Trophoblast cell (in vitro differentiated cells and primary cell): ENCODE measurements around the gene DDX31.
"Not testable (repeated sequence)": the region's sequence is repeated elsewhere in the genome, so short reads cannot be mapped to it uniquely, and the experiment has no call there.

ENCODE experiments used
- DNase-seq, 2 donors: peaks; one replicate each; pipeline ENCODE4 v3.0.0-alpha.2; 2016
- H2AFZ ChIP-seq: 2 replicates; pipeline ENCODE4 v1.6.1; 2013; ENCODE audit warnings: low read length, moderate library complexity, mild to moderate bottlenecking; ENCODE audit not compliant: insufficient read depth, poor library complexity
- H2AK5ac ChIP-seq: 2 replicates; pipeline ENCODE4 v1.6.1; 2013; ENCODE audit warnings: mild to moderate bottlenecking, low read length
- H2BK120ac ChIP-seq: 2 replicates; pipeline ENCODE4 v1.6.1; 2013; ENCODE audit warnings: low read length, mild to moderate bottlenecking, moderate library complexity; ENCODE audit not compliant: insufficient read depth, poor library complexity
- H2BK12ac ChIP-seq: 2 replicates; pipeline ENCODE4 v1.6.1; 2013; ENCODE audit warnings: mild to moderate bottlenecking, low read length, moderate library complexity
- H2BK5ac ChIP-seq: 2 replicates; pipeline ENCODE4 v1.6.1; 2013; ENCODE audit warnings: low read length, low read depth, moderate library complexity, mild to moderate bottlenecking; ENCODE audit not compliant: poor library complexity
- H3K14ac ChIP-seq: 2 replicates; pipeline ENCODE4 v1.6.1; 2013; ENCODE audit warnings: mild to moderate bottlenecking, low read length
- H3K18ac ChIP-seq: 2 replicates; pipeline ENCODE4 v1.6.1; 2013; ENCODE audit warnings: mild to moderate bottlenecking, low read length
- H3K23ac ChIP-seq: 2 replicates; pipeline ENCODE4 v1.6.1; 2013; ENCODE audit warnings: low read length
- H3K27ac ChIP-seq: 2 replicates; pipeline ENCODE4 v1.5.1; 2013; ENCODE audit warnings: low read depth, mild to moderate bottlenecking, inconsistent platforms, low read length, moderate library complexity
- H3K27me3 ChIP-seq: 2 replicates; pipeline ENCODE4 v1.6.1; 2013; ENCODE audit warnings: inconsistent platforms, mild to moderate bottlenecking, low read length, moderate library complexity; ENCODE audit not compliant: insufficient read depth
- H3K36me3 ChIP-seq, 2 experiments: 1 replicate in 1 of 2; 2 replicates in 1 of 2; pipeline ENCODE4 v1.6.1; 2013; ENCODE audit warnings: low read length in 2 of 2, mild to moderate bottlenecking in 2 of 2, moderate library complexity in 1 of 2; ENCODE audit not compliant: insufficient read depth in 2 of 2, control insufficient read depth in 1 of 2
- H3K4ac ChIP-seq: 2 replicates; pipeline ENCODE4 v1.6.1; 2013; ENCODE audit warnings: low read depth, mild to moderate bottlenecking, low read length, moderate library complexity
- H3K4me1 ChIP-seq, 2 experiments: 1 replicate in 1 of 2; 2 replicates in 1 of 2; pipeline ENCODE4 v1.6.1; 2013; ENCODE audit warnings: low read length in 2 of 2, mild to moderate bottlenecking in 2 of 2, moderate library complexity in 1 of 2; ENCODE audit not compliant: insufficient read depth in 2 of 2, control insufficient read depth in 1 of 2
- H3K4me2 ChIP-seq: 2 replicates; pipeline ENCODE4 v1.6.1; 2013; ENCODE audit warnings: inconsistent platforms, mild to moderate bottlenecking, low read length, moderate library complexity
- H3K4me3 ChIP-seq: 2 replicates; pipeline ENCODE4 v1.5.1; 2013; ENCODE audit warnings: mild to moderate bottlenecking, low read depth, low read length, inconsistent platforms
- H3K79me1 ChIP-seq: one replicate; pipeline ENCODE4 v1.6.1; 2013; ENCODE audit warnings: low read length
- H3K79me2 ChIP-seq: 2 replicates; pipeline ENCODE4 v1.6.1; 2013; ENCODE audit warnings: low read length, mild to moderate bottlenecking; ENCODE audit not compliant: control insufficient read depth, insufficient read depth, poor library complexity
- H3K9ac ChIP-seq: 2 replicates; pipeline ENCODE4 v1.6.1; 2013; ENCODE audit warnings: mild to moderate bottlenecking, low read length
- H3K9me3 ChIP-seq: 2 replicates; pipeline ENCODE4 v1.6.1; 2013; ENCODE audit warnings: low read depth, mild to moderate bottlenecking, control low read depth, inconsistent platforms, low read length; ENCODE audit not compliant: insufficient read depth
- H4K12ac ChIP-seq: 2 replicates; pipeline ENCODE4 v1.6.1; 2013; ENCODE audit warnings: low read depth, mild to moderate bottlenecking, low read length, moderate library complexity
- H4K8ac ChIP-seq: 2 replicates; pipeline ENCODE4 v1.6.1; 2013; ENCODE audit warnings: low read depth, mild to moderate bottlenecking, low read length, moderate library complexity
- H4K91ac ChIP-seq: one replicate; pipeline ENCODE4 v1.6.1; 2013; ENCODE audit warnings: low read depth, mild to moderate bottlenecking, low read length, moderate library complexity
- WGBS: extraction: QIAGEN DNeasy Blood & Tissue Kit; methylation state at CpG from one replicate; pipeline ENCODE4 v1.1.7; 2013; ENCODE audit warnings: missing lambda C conversion rate; ENCODE audit not compliant: insufficient read length, insufficient coverage; ENCODE audit errors: extremely low coverage; 5-methylcytosine and 5-hydroxymethylcytosine counted together

The DDX31 gene

GRCh38 chr9:132712753-132713152 is 43.0 kb upstream of the DDX31 start:
- Histone ChIP-seq H3K18ac (no peak overlapping the region), H3K4me1 (no peaks in the 10 kb centered on the region), H3K79me1 (no peaks in the 10 kb centered on the region), H2BK12ac (no peak overlapping the region), H2AFZ (no peak overlapping the region), H3K4me2 (no peak overlapping the region), H4K12ac (no peak overlapping the region), H3K9ac (no peak overlapping the region), H3K14ac (no peak overlapping the region), H4K91ac (no peak overlapping the region), H2AK5ac (no peak overlapping the region), H3K27ac (no peak overlapping the region), H3K9me3 (no peaks in the 10 kb centered on the region), H3K79me2 (no peaks in the 10 kb centered on the region), H3K36me3 (no peaks in the 10 kb centered on the region), H3K4me3 (no peak overlapping the region), H3K23ac (no peak overlapping the region), H4K8ac (no peak overlapping the region), H3K4ac (no peak overlapping the region), H3K27me3 (no peaks in the 10 kb centered on the region), H2BK120ac (no peak overlapping the region), H2BK5ac (no peak overlapping the region)
- WGBS, result no CpG with 5 or more reads among the region's 5 CpGs
- no peak for DNase-seq

- no peak overlapping the region for H3K9ac ChIP-seq
- H3K27ac ChIP-seq, result no peak overlapping the region
- H3K4me3 ChIP-seq, result no peak overlapping the region
- peaks cover under 1% of the 10 kb centered on the region for H3K9me3 ChIP-seq
- no CpG with 5 or more reads among the region's 3 CpGs for WGBS
- no peak overlapping the region for H2BK120ac ChIP-seq
- H4K8ac ChIP-seq, result no peak overlapping the region
- DNase-seq, result peak; percentile 66 to 89
- H4K12ac ChIP-seq, result no peak overlapping the region
- H3K4me2 ChIP-seq, result no peak overlapping the region
- no peak overlapping the region for H3K4ac ChIP-seq
- H4K91ac ChIP-seq, result no peak overlapping the region
- no peaks in the 10 kb centered on the region for H3K79me2 ChIP-seq
- H3K4me1 ChIP-seq, result no peaks in the 10 kb centered on the region
- H2BK12ac ChIP-seq, result no peak overlapping the region
- H3K18ac ChIP-seq, result no peak overlapping the region
- H3K23ac ChIP-seq, result no peak overlapping the region
- H3K79me1 ChIP-seq, result no peaks in the 10 kb centered on the region
- no peak overlapping the region for H2BK5ac ChIP-seq
- H2AFZ ChIP-seq, result no peak overlapping the region
- H2AK5ac ChIP-seq, result no peak overlapping the region
- H3K36me3 ChIP-seq, result no peaks in the 10 kb centered on the region
- H3K27me3 ChIP-seq, result no peaks in the 10 kb centered on the region
- no peak overlapping the region for H3K14ac ChIP-seq
Measured at GRCh38 chr9:132711846-132712245, 42.1 kb upstream of the DDX31 start.

GRCh38 chr9:132711152-132711551 is 41.4 kb upstream of the DDX31 start:
- H3K9ac ChIP-seq, H3K79me1 ChIP-seq, H2BK5ac ChIP-seq, H2AFZ ChIP-seq, H3K23ac ChIP-seq, H3K36me3 ChIP-seq, H3K9me3 ChIP-seq, H3K4ac ChIP-seq, H2BK120ac ChIP-seq, H2BK12ac ChIP-seq, H2AK5ac ChIP-seq, H3K4me1 ChIP-seq, DNase-seq, H3K4me3 ChIP-seq, H3K27ac ChIP-seq, H3K27me3 ChIP-seq, H4K8ac ChIP-seq, H3K14ac ChIP-seq, H3K79me2 ChIP-seq, H4K12ac ChIP-seq, H3K18ac ChIP-seq, H3K4me2 ChIP-seq, H4K91ac ChIP-seq: not testable (repeated sequence)
- no CpG with 5 or more reads among the region's 5 CpGs for WGBS

- no peaks in the 10 kb centered on the region for H3K4me1 ChIP-seq
- no peak overlapping the region for H3K4me3 ChIP-seq
- H2BK5ac ChIP-seq, result no peak overlapping the region
- no peak overlapping the region for H2AFZ ChIP-seq
- H3K23ac ChIP-seq, result no peak overlapping the region
- no peak overlapping the region for H4K8ac ChIP-seq
- H3K14ac ChIP-seq, result no peak overlapping the region
- no peaks in the 10 kb centered on the region for H3K79me1 ChIP-seq
- no peak overlapping the region for H3K27ac ChIP-seq
- H3K36me3 ChIP-seq, result no peaks in the 10 kb centered on the region
- peak in 1 of 2 donors; percentile 28 for DNase-seq
- H3K9ac ChIP-seq, result no peak overlapping the region
- H3K18ac ChIP-seq, result no peak overlapping the region
- H3K9me3 ChIP-seq, result peaks cover 2% of the 10 kb centered on the region
- no peak overlapping the region for H4K91ac ChIP-seq
- WGBS, result no CpG with 5 or more reads among the region's 6 CpGs
- no peak overlapping the region for H3K4ac ChIP-seq
- no peak overlapping the region for H4K12ac ChIP-seq
- no peak overlapping the region for H2BK120ac ChIP-seq
- no peak overlapping the region for H3K4me2 ChIP-seq
- no peak overlapping the region for H2BK12ac ChIP-seq
- no peak overlapping the region for H2AK5ac ChIP-seq
- H3K27me3 ChIP-seq, result no peaks in the 10 kb centered on the region
- no peaks in the 10 kb centered on the region for H3K79me2 ChIP-seq
Measured at GRCh38 chr9:132710333-132710732, 40.5 kb upstream of the DDX31 start.
